ENCODE measurements around the gene KDM4B.
"Not testable (repeated sequence)": the region's sequence is repeated elsewhere in the genome, so short reads cannot be mapped to it uniquely, and the experiment has no call there.

Gene KDM4B

GRCh38 chr19:4969292-4969771 lies 419 bp downstream of the KDM4B start:
- DNase-seq: no peak

DNA sequence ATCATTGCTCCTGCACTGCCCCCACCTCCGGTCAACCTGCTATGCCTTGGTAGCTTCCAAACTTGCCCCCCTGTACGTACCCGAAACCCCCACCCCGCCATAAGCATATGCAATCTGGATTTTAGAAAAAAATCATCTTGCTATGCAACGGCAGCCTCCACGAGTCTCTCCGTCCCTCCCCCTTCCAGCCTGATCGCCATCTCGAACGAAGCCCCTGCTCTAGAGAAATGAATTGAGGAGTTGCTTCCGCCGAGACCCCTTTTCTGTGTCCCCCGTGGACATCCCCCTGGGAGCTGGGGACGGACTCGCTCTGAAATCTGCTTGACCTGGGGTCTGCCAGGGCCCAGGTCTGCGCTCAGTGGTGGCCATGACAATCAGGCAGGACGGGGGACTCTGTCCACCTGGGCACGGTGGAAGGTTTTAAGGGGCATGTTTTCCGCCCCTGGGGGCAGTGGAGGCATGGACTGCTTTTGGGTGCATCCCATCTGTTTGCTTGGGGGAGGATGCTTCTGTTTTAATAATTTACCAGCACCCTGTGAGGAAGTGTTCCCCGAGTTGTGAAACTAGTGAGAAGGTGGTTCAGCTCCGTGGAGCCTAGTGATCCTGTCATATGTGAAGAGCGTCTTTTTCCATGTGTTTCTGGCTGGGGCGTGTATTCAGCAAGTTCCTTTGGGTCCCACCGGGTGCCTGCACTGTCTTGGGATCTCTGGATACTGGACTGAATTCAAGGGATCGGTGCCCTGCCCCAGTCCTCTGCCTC lies 1.0 kb downstream of the KDM4B start:
- DNase-seq: no peak

- DNase-seq: no peak
Measured at GRCh38 chr19:4970558-4971423, 1.9 kb downstream of the KDM4B start.

DNA sequence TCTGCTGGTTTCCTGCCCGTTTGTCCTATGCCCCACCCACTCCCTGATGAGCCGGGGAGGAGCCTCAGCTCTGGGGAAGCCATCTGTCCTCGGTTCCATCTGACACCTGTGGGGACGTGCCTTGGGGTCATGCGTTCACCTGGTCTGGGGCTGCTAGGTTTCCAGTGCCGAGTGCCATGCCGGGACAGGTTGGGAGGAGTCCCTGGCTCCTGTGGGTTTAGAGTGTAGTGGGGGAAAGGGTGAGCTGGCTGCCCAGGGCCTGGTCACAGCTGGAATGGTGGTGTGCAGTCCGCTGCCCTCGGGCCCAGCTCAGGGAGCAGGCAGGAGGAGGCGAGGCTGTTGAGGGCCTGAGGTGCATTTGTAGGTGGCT lies 2.5 kb downstream of the KDM4B start:
- no peak for DNase-seq

DNA sequence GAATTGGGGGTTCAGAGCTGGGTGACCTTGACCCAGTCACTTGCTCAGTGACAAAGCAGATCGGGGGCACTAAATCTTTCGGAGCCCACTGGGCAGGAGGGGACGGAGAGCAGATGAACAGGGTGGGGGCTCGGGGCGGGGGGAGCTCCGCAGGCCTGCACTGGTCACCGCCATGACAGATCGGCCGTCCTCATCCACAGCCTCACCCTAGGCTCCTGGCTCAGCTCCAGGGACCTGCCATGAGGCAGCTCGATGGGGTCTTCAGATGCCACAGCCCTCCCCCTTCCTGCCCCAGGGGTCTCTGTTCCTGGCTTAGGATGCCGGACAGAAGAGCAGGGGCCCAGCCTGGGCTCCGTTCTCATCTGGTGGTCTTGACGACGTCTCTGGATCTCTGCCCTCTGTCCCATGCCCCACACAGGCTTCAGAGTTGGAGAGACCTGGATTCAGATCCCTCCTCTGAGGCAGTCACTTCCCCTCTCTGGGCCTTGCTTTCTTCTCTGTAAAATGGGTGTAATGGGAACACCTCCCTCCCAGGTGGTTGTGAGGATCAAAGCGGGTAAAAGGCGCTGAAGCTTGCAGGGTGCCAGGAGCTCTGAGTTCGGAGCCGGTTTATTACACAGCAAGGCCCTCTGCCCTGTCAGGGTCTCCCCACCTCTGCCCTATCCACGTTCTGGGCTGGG lies 3.0 kb downstream of the KDM4B start:
- DNase-seq: no peak

DNA sequence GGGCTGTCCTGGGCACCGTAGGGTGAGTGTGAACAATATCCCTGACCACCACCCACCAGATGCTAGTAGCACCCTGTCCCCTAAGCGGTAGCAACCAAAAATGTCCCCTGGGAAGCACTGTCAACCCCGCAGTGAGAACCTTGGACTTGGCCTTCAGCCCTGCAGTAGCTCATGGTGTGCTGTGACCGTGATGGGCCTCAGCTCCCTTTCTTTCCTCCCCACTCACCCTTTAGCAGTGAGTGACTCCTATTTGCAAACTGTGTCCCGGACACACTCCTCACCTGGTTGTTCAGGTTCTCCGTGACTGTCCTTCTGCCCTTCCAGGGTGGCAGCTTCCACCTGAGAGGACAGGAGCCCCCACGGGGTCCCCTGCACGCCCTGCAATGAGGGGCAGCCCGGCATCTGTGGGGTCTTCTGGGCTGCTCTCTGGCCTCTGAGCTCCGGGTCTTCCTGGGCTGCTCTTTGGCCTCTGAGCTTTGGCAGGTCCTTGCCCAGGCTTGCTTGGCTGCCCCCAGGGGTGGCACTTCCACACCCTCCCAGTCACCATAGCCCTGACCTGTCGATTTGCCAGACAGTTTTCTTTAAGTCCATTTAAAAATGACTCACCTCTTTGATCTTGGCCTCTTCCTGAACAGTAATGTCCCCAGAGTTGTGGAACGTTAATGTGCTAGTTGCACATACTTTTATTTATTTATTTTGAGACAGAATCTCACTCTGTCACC lies 3.8 kb downstream of the KDM4B start:
- no peak for DNase-seq

DNA sequence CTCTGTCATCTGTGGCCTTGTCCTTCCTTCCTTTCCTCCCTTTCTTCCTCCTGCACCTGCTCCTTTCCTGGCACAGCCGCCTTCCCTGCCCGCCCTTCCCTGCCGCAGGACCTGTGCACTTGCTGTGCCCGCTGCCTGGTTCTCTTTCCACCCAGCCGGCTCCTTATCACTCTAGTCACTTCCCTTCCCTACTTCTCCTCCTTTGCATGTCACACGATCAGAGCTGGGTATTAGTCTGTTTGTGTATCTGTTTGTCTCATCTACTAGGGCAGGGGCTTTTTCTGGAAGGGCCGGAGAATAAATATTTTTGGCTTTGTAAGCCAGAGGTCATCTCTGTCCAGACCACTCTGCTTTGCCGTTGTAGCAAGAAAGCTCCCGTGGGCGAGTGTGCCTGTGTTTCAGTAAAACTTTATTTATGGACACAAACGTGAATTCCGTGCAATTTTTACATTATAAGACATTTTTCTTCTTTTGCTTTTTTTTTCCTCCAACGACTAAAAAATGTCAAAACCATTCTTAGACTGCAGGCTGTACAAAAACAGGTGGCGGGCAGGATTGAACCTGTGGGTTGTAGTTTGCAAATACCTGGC lies 6.1 kb downstream of the KDM4B start:
- DNase-seq: no peak

DNA sequence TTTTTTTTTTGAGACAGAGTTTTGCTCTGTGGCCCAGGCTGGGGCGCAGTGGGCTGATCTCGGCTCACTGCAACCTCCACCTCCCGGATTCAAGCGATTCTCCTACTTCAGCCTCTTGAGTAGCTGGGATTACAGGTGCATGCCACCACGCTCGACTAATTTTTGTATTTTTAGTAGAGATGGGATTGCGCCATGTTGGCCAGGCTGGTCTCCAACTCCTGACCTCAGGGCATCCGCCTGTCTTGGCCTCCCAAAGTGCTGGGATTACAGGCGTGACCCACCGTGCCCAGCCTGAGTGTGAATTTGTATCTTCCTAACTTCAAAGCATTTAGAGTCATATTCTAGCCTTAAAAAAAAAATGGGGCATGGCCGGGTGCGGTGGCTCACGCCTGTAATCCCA lies 6.7 kb downstream of the KDM4B start:
- not testable (repeated sequence) for DNase-seq

DNA sequence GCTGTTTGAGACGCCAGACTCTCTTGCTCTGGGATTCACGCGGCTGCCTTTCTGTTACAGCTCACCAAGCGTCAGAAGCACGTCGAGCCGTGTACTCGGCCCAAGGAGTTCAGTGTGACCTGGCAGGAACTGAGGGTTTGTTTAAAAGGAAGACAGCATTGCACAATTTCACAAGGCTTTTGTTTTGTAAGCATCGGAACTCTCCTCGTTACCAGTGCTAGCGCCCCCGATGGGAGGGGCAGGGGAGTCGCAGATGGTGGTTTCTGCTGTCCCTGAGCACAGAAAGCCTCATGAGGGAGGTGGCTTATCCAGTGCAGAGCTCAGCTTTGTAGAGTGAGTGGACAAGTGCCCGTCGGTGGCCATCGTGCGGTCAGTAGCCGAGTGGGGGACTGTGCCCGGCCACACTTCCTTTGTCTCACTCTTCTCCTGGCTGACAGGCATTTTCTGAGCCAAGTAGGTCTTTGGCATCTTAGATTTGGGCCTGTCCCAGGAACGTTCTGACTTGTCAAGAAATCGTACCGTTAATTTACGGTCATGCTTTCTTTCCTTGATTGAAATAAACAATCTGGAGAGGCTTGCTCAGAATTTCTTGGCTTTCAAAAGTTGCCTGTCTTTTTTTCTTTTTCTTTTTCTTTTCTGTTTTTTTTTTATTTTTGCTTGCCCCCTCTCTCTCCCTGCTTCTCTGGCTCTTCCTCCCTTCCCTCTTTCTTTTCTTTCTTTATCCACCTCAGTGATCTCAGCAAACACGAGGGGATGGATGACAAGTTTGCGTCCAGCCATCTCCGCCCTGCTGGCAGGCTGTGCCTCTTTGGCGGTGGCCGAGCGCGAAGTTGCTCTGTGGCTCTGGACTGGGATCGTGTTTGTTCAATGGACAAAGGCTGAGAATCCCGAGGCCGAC lies 7.7 kb downstream of the KDM4B start:
- DNase-seq: no peak

GRCh38 chr19:4977299-4978174 lies 8.6 kb downstream of the KDM4B start:
- DNase-seq: peak; percentile 69

- DNase-seq: no peak
Measured at GRCh38 chr19:4979211-4979807, 10.4 kb downstream of the KDM4B start.

- no peak for DNase-seq
Measured at GRCh38 chr19:4980067-4980466, 11.2 kb downstream of the KDM4B start.

DNA sequence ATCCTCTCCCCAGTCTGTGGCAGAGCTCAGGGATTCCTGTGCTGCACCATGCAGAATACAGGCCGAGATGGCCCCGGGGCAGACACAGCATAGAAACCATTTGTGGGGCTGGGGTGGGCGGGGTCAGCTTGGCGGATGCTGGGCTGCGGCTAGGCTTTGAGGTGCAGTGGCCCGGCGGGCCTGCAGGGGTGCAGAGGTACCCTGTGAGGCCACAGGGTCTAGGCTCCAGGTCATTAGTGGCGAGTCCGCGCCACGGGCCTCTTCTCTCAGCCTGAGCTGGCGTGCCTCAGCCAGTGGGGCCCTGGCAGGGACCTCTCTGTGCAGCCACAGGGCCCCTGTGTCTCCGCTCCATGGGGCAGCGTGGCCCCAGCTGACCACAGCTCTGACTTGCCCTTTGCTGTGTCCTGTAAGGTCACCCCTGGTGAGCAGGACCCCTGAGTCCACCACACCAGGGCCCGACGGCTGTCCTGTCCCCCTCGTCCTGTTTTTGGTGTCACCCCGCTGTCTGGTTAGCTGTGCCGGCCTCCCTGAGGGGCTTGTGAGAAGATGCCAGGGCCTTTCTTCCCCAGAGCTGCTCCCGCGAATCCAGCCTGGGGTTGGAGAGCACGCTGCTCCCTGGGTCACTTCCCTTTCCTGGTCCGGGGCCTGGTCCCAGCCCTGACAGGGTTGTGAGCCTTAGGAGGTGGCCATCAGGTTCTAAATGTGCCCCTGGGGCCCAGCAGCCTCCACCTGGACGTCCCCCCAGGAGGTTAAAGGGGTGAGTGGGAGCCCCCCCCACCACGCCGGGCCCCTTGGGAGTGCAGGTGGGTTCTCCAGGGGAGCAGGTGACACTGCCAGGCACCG lies 12.1 kb downstream of the KDM4B start:
- DNase-seq: no peak

DNA sequence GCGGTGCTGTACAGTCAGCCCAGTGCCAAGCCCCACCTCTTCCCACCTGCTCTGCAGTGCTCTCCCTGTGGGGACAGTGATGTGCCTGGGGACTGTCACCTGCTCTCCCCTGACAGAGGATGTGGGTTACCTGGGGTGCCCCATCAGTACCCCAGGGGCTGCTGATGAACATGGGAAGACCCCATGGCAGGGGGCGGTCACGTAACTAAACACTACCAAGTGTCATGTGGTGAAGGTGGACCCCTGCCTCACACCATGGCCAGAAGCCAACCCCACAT lies 12.7 kb downstream of the KDM4B start:
- no peak for DNase-seq

GRCh38 chr19:4983346-4984105 lies 14.6 kb downstream of the KDM4B start:
- no peak for DNase-seq

DNA sequence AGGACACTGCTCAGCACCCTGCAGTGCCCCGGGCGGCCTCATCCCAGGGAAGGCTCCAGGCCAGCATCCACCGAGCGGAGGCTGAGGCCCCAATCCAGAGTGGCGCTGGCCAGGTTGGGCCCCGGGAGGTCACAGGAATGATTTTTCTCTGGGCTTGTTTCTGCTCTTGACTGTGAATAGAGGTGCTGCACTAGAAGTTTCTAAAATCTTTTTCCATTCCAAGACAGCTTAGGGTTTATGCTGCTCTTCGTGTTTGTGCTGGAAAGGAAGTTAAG lies 15.1 kb downstream of the KDM4B start:
- DNase-seq: no peak

- no peak for DNase-seq
Measured at GRCh38 chr19:4984438-4984990, 15.6 kb downstream of the KDM4B start.

GRCh38 chr19:4985551-4985991 lies 16.7 kb downstream of the KDM4B start:
- no peak for DNase-seq
